Tibial artery (tissue), 4 donors: ENCODE results near the gene RASAL2.

ENCODE experiments used
- DNase-seq, 2 donors: peaks; one replicate each; pipeline ENCODE4 v3.0.0-alpha.2; 2019
- H3K27ac ChIP-seq, 2 donors: fragments of 200-600 bp; sonication (generic) in 1 of 2; 1 replicate in 1 of 2; 2 replicates in 1 of 2; pipeline ENCODE4 v1.5.1; 2018 to 2019; ENCODE audit warnings: mild to moderate bottlenecking in 1 of 2
- H3K27me3 ChIP-seq, 2 donors: fragments of 200-600 bp; sonication (generic) in 1 of 2; one replicate each; pipeline versions ENCODE4 v1.5.1 to v1.6.0; 2016 to 2019
- H3K36me3 ChIP-seq, 3 donors: fragments of 200-600 bp; sonication (generic) in 2 of 3; one replicate each; pipeline ENCODE4 v1.5.1; 2016 to 2019; ENCODE audit warnings: mild to moderate bottlenecking in 2 of 3
- H3K4me1 ChIP-seq, 4 donors: fragments of 200-600 bp; sonication (generic) in 2 of 4; 1 replicate in 3 of 4; 2 replicates in 1 of 4; pipeline ENCODE4 v1.5.1; 2016 to 2019
- H3K4me3 ChIP-seq, 2 donors: fragments of 200-600 bp; sonication (generic) in 1 of 2; 1 replicate in 1 of 2; 2 replicates in 1 of 2; pipeline ENCODE4 v1.5.1; 2018 to 2019; ENCODE audit warnings: mild to moderate bottlenecking in 2 of 2
- H3K9me3 ChIP-seq, 3 donors: fragments of 200-600 bp; sonication (generic) in 1 of 3; one replicate each; pipeline ENCODE4 v1.5.1; 2016 to 2019
- CTCF ChIP-seq, 2 experiments: fragments of 200-600 bp in 1 of 2; fragments of 450-650 bp in 1 of 2; IDR thresholded peaks; one replicate each; pipeline ENCODE4 v1.5.1; 2017 to 2019; ENCODE audit warnings: antibody characterized with exemption in 2 of 2, mild to moderate bottlenecking in 1 of 2, moderate library complexity in 1 of 2
- intact Hi-C: fragments of 100-400 bp; cut with DNase I; formaldehyde crosslinking; loops from one replicate; pipeline ENCODE4 v1.15.0; 2023; ENCODE audit warnings: low total_unique reads

The RASAL2 gene

GRCh38 chr1:178330848-178331497 is 237.1 kb downstream of the RASAL2 start:
- H3K36me3 ChIP-seq = no peaks in the 10 kb centered on the region
- H3K9me3 ChIP-seq = no peaks in the 10 kb centered on the region
- TF ChIP-seq CTCF (IDR thresholded peaks at IDR 0.05) = no peak
- no peak for DNase-seq
- no peak overlapping the region for H3K27ac ChIP-seq
- peaks cover 0 to 33% (median 8%) of the 10 kb centered on the region in 4 donors for H3K4me1 ChIP-seq
- intact Hi-C loops = no loop called here
- no peak overlapping the region for H3K4me3 ChIP-seq
- no peaks in the 10 kb centered on the region for H3K27me3 ChIP-seq

GRCh38 chr1:178335426-178335825 is 241.5 kb downstream of the RASAL2 start:
- H3K27me3 ChIP-seq = no peaks in the 10 kb centered on the region
- no peaks in the 10 kb centered on the region for H3K36me3 ChIP-seq
- TF ChIP-seq CTCF (IDR thresholded peaks at IDR 0.05) = no peak
- H3K9me3 ChIP-seq = no peaks in the 10 kb centered on the region
- no peak overlapping the region for H3K27ac ChIP-seq
- H3K4me3 ChIP-seq = no peak overlapping the region
- intact Hi-C loops = no loop called here
- H3K4me1 ChIP-seq = peaks cover 0 to 34% (median 4%) of the 10 kb centered on the region in 4 donors
- DNase-seq = no peak

GRCh38 chr1:178337091-178337706 is 243.3 kb downstream of the RASAL2 start:
- no peak for TF ChIP-seq CTCF (IDR thresholded peaks at IDR 0.05)
- Histone ChIP-seq H3K27ac (no peak overlapping the region), H3K27me3 (no peaks in the 10 kb centered on the region), H3K4me3 (no peak overlapping the region), H3K9me3 (no peaks in the 10 kb centered on the region), H3K36me3 (no peaks in the 10 kb centered on the region), H3K4me1 (peaks cover 0 to 43% (median 10%) of the 10 kb centered on the region in 4 donors)
- intact Hi-C loops = no loop called here
- DNase-seq = no peak

- intact Hi-C loops = no loop called here
- no peak for TF ChIP-seq CTCF (IDR thresholded peaks at IDR 0.05)
- Histone ChIP-seq H3K36me3 (no peaks in the 10 kb centered on the region), H3K27me3 (no peaks in the 10 kb centered on the region), H3K4me1 (peaks cover 0 to 67% (median 27%) of the 10 kb centered on the region in 4 donors), H3K27ac (no peak overlapping the region), H3K9me3 (no peaks in the 10 kb centered on the region), H3K4me3 (no peak overlapping the region)
- no peak for DNase-seq
Measured at GRCh38 chr1:178339834-178340233, 245.9 kb downstream of the RASAL2 start.

GRCh38 chr1:178341261-178341956 is 247.5 kb downstream of the RASAL2 start:
- no peak for TF ChIP-seq CTCF (IDR thresholded peaks at IDR 0.05)
- no peaks in the 10 kb centered on the region for H3K36me3 ChIP-seq
- H3K27ac ChIP-seq = no peak overlapping the region
- peaks cover 0 to 80% (median 34%) of the 10 kb centered on the region in 4 donors for H3K4me1 ChIP-seq
- no peaks in the 10 kb centered on the region for H3K27me3 ChIP-seq
- no peaks in the 10 kb centered on the region for H3K9me3 ChIP-seq
- DNase-seq = peak; percentile 27 to 63
- intact Hi-C loops = no loop called here
- H3K4me3 ChIP-seq = peak overlapping the region in 1 of 2 donors; percentile 17
